IPS-18a (cell line): ENCODE measurements around the gene PPP1R8.
"Not testable (repeated sequence)": the region's sequence is repeated elsewhere in the genome, so short reads cannot be mapped to it uniquely, and the experiment has no call there.

Experiments used
- H3K27ac ChIP-seq: one replicate; pipeline ENCODE4 v1.5.1; 2013; ENCODE audit warnings: low read length
- H3K27me3 ChIP-seq: one replicate; pipeline ENCODE4 v1.6.1; 2013; ENCODE audit warnings: mild to moderate bottlenecking, low read length; ENCODE audit not compliant: control insufficient read depth, insufficient read depth
- H3K36me3 ChIP-seq: one replicate; pipeline ENCODE4 v1.6.1; 2013; ENCODE audit warnings: low read depth, low read length; ENCODE audit not compliant: control insufficient read depth
- H3K4me1 ChIP-seq: one replicate; pipeline ENCODE4 v1.6.1; 2013; ENCODE audit warnings: low read depth, low read length; ENCODE audit not compliant: control insufficient read depth
- H3K4me3 ChIP-seq: one replicate; pipeline ENCODE4 v1.5.1; 2013; ENCODE audit warnings: low read length
- H3K9ac ChIP-seq: one replicate; pipeline ENCODE4 v1.6.1; 2013; ENCODE audit warnings: mild to moderate bottlenecking, low read length, moderate library complexity
- H3K9me3 ChIP-seq: one replicate; pipeline ENCODE4 v1.6.1; 2013; ENCODE audit warnings: low read depth, low read length; ENCODE audit not compliant: control insufficient read depth

PPP1R8 gene

DNA sequence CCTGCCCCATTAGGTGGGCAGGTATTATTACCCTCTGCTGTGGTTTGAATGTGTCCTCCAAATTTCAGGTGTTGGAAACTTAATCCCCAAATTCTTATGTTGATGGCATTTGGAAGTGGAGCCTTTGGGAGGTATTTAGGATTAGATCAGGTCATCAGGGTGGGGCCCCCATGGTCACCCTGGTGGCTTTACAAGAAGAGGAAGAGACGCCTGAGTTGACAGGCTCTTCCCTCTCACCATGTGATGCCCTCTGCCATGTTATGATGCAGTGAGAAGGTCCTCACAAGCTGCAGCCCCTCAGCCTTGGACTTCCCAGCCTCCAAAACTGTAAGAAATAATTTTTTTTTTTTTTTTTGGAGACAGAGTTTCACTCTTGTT is 32.9 kb downstream of the PPP1R8 start:
- H3K27ac ChIP-seq: no peak overlapping the region
- no peak overlapping the region for H3K4me3 ChIP-seq
- no peaks in the 10 kb centered on the region for H3K9me3 ChIP-seq
- H3K36me3 ChIP-seq: no peaks in the 10 kb centered on the region
- no peaks in the 10 kb centered on the region for H3K27me3 ChIP-seq
- no peak overlapping the region for H3K9ac ChIP-seq
- no peaks in the 10 kb centered on the region for H3K4me1 ChIP-seq

- Histone ChIP-seq H3K9ac (no peak overlapping the region), H3K9me3 (no peaks in the 10 kb centered on the region), H3K27me3 (no peaks in the 10 kb centered on the region), H3K4me3 (no peak overlapping the region), H3K4me1 (no peaks in the 10 kb centered on the region), H3K27ac (no peak overlapping the region), H3K36me3 (no peaks in the 10 kb centered on the region)
Measured at GRCh38 chr1:27864264-27864895, 33.8 kb downstream of the PPP1R8 start.

- H3K27ac ChIP-seq: no peak overlapping the region
- no peaks in the 10 kb centered on the region for H3K4me1 ChIP-seq
- H3K9me3 ChIP-seq: no peaks in the 10 kb centered on the region
- no peak overlapping the region for H3K4me3 ChIP-seq
- no peak overlapping the region for H3K9ac ChIP-seq
- no peaks in the 10 kb centered on the region for H3K27me3 ChIP-seq
- no peaks in the 10 kb centered on the region for H3K36me3 ChIP-seq
Measured at GRCh38 chr1:27865821-27866220, 35.2 kb downstream of the PPP1R8 start.

GRCh38 chr1:27868556-27868931 is 38.0 kb downstream of the PPP1R8 start:
- peaks cover 10% of the 10 kb centered on the region for H3K27me3 ChIP-seq
- no peak overlapping the region for H3K27ac ChIP-seq
- H3K9ac ChIP-seq: no peak overlapping the region
- H3K9me3 ChIP-seq: no peaks in the 10 kb centered on the region
- H3K36me3 ChIP-seq: no peaks in the 10 kb centered on the region
- no peak overlapping the region for H3K4me3 ChIP-seq
- H3K4me1 ChIP-seq: no peaks in the 10 kb centered on the region

- Histone ChIP-seq H3K4me3 (no peak overlapping the region), H3K9ac (no peak overlapping the region), H3K36me3 (no peaks in the 10 kb centered on the region), H3K27me3 (peaks cover 12% of the 10 kb centered on the region), H3K9me3 (no peaks in the 10 kb centered on the region), H3K4me1 (no peaks in the 10 kb centered on the region), H3K27ac (no peak overlapping the region)
Measured at GRCh38 chr1:27868932-27869718, 38.5 kb downstream of the PPP1R8 start.

- Histone ChIP-seq H3K27ac (no peak overlapping the region), H3K4me3 (no peak overlapping the region), H3K9ac (no peak overlapping the region)
Measured at GRCh38 chr1:27869719-27870085, 39.1 kb downstream of the PPP1R8 start.

GRCh38 chr1:27871076-27871475 is 40.5 kb downstream of the PPP1R8 start:
- not testable (repeated sequence) for H3K9ac ChIP-seq, H3K36me3 ChIP-seq, H3K4me3 ChIP-seq, H3K4me1 ChIP-seq, H3K27ac ChIP-seq, H3K9me3 ChIP-seq
- peaks cover 12% of the 10 kb centered on the region for H3K27me3 ChIP-seq

More at GRCh38 chr1:27869719-27870085, 39.1 kb downstream of the PPP1R8 start:
- Histone ChIP-seq H3K4me1 (no peaks in the 10 kb centered on the region), H3K9me3 (no peaks in the 10 kb centered on the region), H3K27me3 (peaks cover 12% of the 10 kb centered on the region), H3K36me3 (no peaks in the 10 kb centered on the region)

- Histone ChIP-seq H3K4me1 (no peaks in the 10 kb centered on the region), H3K27ac (no peak within 1 kb of the TSS)
Measured at GRCh38 chr1:27872059-27872801, 41.6 kb downstream of the PPP1R8 start, which contains the start of gene THEMIS2. TSS of gene THEMIS2 (plus strand) at chr1:27872544. CDS start at chr1:27872572, 28 bp downstream.

GRCh38 chr1:27872802-27873551 is 42.4 kb downstream of the PPP1R8 start:
- Histone ChIP-seq H3K27me3 (peaks cover 12% of the 10 kb centered on the region), H3K9ac (peak overlapping the region; percentile 45), H3K36me3 (no peaks in the 10 kb centered on the region), H3K27ac (no peak overlapping the region), H3K4me3 (peak overlapping the region; percentile 83), H3K4me1 (no peaks in the 10 kb centered on the region), H3K9me3 (no peaks in the 10 kb centered on the region)

More at GRCh38 chr1:27872059-27872801, 41.6 kb downstream of the PPP1R8 start, which contains the start of gene THEMIS2:
- no peaks in the 10 kb centered on the region for H3K36me3 ChIP-seq
- H3K27me3 ChIP-seq: peaks cover 12% of the 10 kb centered on the region
- H3K9ac ChIP-seq: peak within 1 kb of the TSS; percentile 45
- peak within 1 kb of the TSS; percentile 83 for H3K4me3 ChIP-seq
- H3K9me3 ChIP-seq: no peaks in the 10 kb centered on the region

GRCh38 chr1:27873671-27874384 is 43.2 kb downstream of the PPP1R8 start:
- H3K27ac ChIP-seq: no peak overlapping the region
- H3K4me3 ChIP-seq: no peak overlapping the region
- no peaks in the 10 kb centered on the region for H3K36me3 ChIP-seq
- no peaks in the 10 kb centered on the region for H3K4me1 ChIP-seq
- H3K27me3 ChIP-seq: peaks cover 12% of the 10 kb centered on the region
- no peak overlapping the region for H3K9ac ChIP-seq
- no peaks in the 10 kb centered on the region for H3K9me3 ChIP-seq
